H1 (cell line): Measurements from ENCODE around the gene RPL38. TPM values are rescaled to one million over a fixed set of nuclear protein-coding genes. Genes with fewer than 3 reads are reported as not detected.

Experiments used
- BCL11A ChIP-seq, 2 experiments: IDR thresholded peaks; one replicate each; pipeline ENCODE4 v1.6.1; 2011; ENCODE audit warnings: low read depth in 2 of 2, low read length in 2 of 2, mild to moderate bottlenecking in 2 of 2
- E2F6 ChIP-seq: IDR thresholded peaks from 2 replicates; pipeline ENCODE4 v1.6.1; 2012; ENCODE audit warnings: inconsistent platforms
- GTF2F1 ChIP-seq: IDR thresholded peaks from 2 replicates; pipeline ENCODE4 v1.6.1; 2012; ENCODE audit warnings: low read depth, low read length, improper control_type of control experiment, borderline replicate concordance
- HDAC2 ChIP-seq, 2 experiments: fragments of 300-600 bp in 1 of 2; sonication (generic) in 1 of 2; IDR thresholded peaks; 2 replicates each; pipeline ENCODE4 v1.6.1; 2011 to 2012; ENCODE audit warnings: low read depth in 2 of 2, low read length in 2 of 2, mild to moderate bottlenecking in 2 of 2, moderate library complexity in 2 of 2, borderline replicate concordance in 1 of 2, inconsistent platforms in 1 of 2
- PHF8 ChIP-seq: fragments of 200-600 bp; sonication (generic); conservative IDR thresholded peaks from 2 replicates; pipeline ENCODE4 v1.7.1; 2012; ENCODE audit warnings: low read depth, mild to moderate bottlenecking, inconsistent platforms, low read length, moderate library complexity
- POU5F1 ChIP-seq: IDR thresholded peaks from 2 replicates; pipeline ENCODE4 v1.6.1; 2011; ENCODE audit warnings: low read depth, mild to moderate bottlenecking, low read length, moderate library complexity
- RBBP5 ChIP-seq: IDR thresholded peaks from 2 replicates; pipeline ENCODE4 v1.7.1; 2012; ENCODE audit warnings: low read depth, mild to moderate bottlenecking, inconsistent platforms, low read length, moderate library complexity, borderline replicate concordance
- SAP30 ChIP-seq: fragments of 300-600 bp; sonication (generic); IDR thresholded peaks from 2 replicates; pipeline ENCODE4 v1.7.1; 2012; ENCODE audit warnings: low read length, moderate library complexity, mild to moderate bottlenecking, inconsistent platforms; ENCODE audit not compliant: insufficient read depth, insufficient replicate concordance
- SIRT6 ChIP-seq: IDR thresholded peaks from one replicate; pipeline ENCODE4 v1.7.1; 2012; ENCODE audit warnings: low read length, inconsistent platforms
- SP1 ChIP-seq: IDR thresholded peaks from 2 replicates; pipeline ENCODE4 v1.6.1; 2011; ENCODE audit warnings: low read depth, low read length
- SRF ChIP-seq: IDR thresholded peaks from 2 replicates; pipeline ENCODE4 v1.6.1; 2011; ENCODE audit warnings: mild to moderate bottlenecking, low read depth, low read length, moderate library complexity
- SUZ12 ChIP-seq: fragments of 200-600 bp; sonication (generic); IDR thresholded peaks from 2 replicates; pipeline ENCODE4 v1.6.1; 2012; ENCODE audit warnings: mild to moderate bottlenecking, inconsistent platforms, low read length, moderate library complexity, mixed read lengths
- polyA plus RNA-seq, 7 experiments: library from polyadenylated mRNA; depleted of rRNA in 3 of 7; stranded (reverse) in 5 of 7; unstranded in 2 of 7; fragments of >200 nt in 5 of 7; fragments of 200-250 nt in 2 of 7; gene quantifications; 1 replicate in 5 of 7; 2 replicates in 1 of 7; 4 replicates in 1 of 7; pipeline versions ENCODE4 v1.2.1 to v1.2.3, GENCODE V29; 2011 to 2013; ENCODE audit warnings: missing spikeins in 2 of 7, mixed read lengths in 2 of 7
- total RNA-seq: library from RNA; stranded (reverse); fragmentation: NEBNext Ultra II Directional; extraction: Animal tissue kit (Norgen Biotek cat#: 25700); gene quantifications from 2 replicates; pipeline ENCODE4 v1.2.1, GENCODE V29; 2021

Gene RPL38
- total and polyA plus RNA-seq, 2 of the 8 experiments (the other 6 are each of a cell fraction or from before 2014, with no cell fraction given), result 412 to 1,195 TPM

- TF ChIP-seq BCL11A (IDR thresholded peaks at IDR 0.05; ENCODE audit: low read depth in 2 of 2, low read length in 2 of 2) (no peak), SUZ12 (no peak), RBBP5 (no peak), POU5F1 (no peak), SIRT6 (no peak), HDAC2 (IDR thresholded peaks at IDR 0.05; ENCODE audit: borderline replicate concordance in 1 of 2, low read depth in 2 of 2, low read length in 2 of 2) (no peak), E2F6 (no peak), SP1 (0 out of 2 replicates have a peak, but pooled peaks have one; percentile 15), PHF8 (no peak), SAP30 (no peak), GTF2F1 (no peak), SRF (no peak)
Measured at GRCh38 chr17:74210191-74211140, 7.0 kb downstream of the RPL38 start (continued).
